Liver (tissue), 9 donors: ENCODE measurements around the gene MBP. TPM values are rescaled to one million over a fixed set of nuclear protein-coding genes. Genes with fewer than 3 reads are reported as not detected.

ENCODE experiments used
- DNase-seq: peaks from one replicate; pipeline ENCODE4 v3.0.0-alpha.2; 2017; ENCODE audit warnings: low spot score
- H3K27ac ChIP-seq, 2 donors: one replicate each; pipeline ENCODE4 v1.7.0; 2013; ENCODE audit warnings: inconsistent platforms in 2 of 2, low read length in 2 of 2, control low read depth in 1 of 2, low read depth in 1 of 2, mild to moderate bottlenecking in 1 of 2
- H3K27me3 ChIP-seq, 4 donors: one replicate each; pipeline versions ENCODE4 v1.6.1 to v1.7.0; 2013; ENCODE audit warnings: low read length in 3 of 4, inconsistent platforms in 1 of 4, mild to moderate bottlenecking in 1 of 4, moderate library complexity in 1 of 4; ENCODE audit not compliant: control insufficient read depth in 4 of 4, insufficient read depth in 4 of 4
- H3K36me3 ChIP-seq, 4 donors: one replicate each; pipeline versions ENCODE4 v1.6.1 to v1.7.0; 2013; ENCODE audit warnings: low read length in 3 of 4, mild to moderate bottlenecking in 3 of 4, low read depth in 1 of 4, moderate library complexity in 1 of 4; ENCODE audit not compliant: control insufficient read depth in 4 of 4, insufficient read depth in 3 of 4
- H3K4me1 ChIP-seq, 4 donors: one replicate each; pipeline versions ENCODE4 v1.6.1 to v1.7.0; 2013; ENCODE audit warnings: low read length in 3 of 4, mild to moderate bottlenecking in 3 of 4, moderate library complexity in 1 of 4; ENCODE audit not compliant: control insufficient read depth in 4 of 4, insufficient read depth in 4 of 4
- H3K4me3 ChIP-seq, 3 donors: one replicate each; pipeline versions ENCODE4 v1.6.1 to v1.7.0; 2013; ENCODE audit warnings: low read length in 3 of 3, control low read depth in 1 of 3, low read depth in 1 of 3, mild to moderate bottlenecking in 1 of 3
- H3K9ac ChIP-seq, 2 donors: one replicate each; pipeline ENCODE4 v1.7.0; 2013; ENCODE audit warnings: low read length in 2 of 2, mild to moderate bottlenecking in 2 of 2, moderate library complexity in 2 of 2, control low read depth in 1 of 2, low read depth in 1 of 2
- H3K9me3 ChIP-seq, 4 donors: one replicate each; pipeline versions ENCODE4 v1.6.1 to v1.7.0; 2013; ENCODE audit warnings: low read length in 3 of 4; ENCODE audit not compliant: control insufficient read depth in 4 of 4
- ATF3 ChIP-seq: IDR thresholded peaks from 2 replicates; pipeline ENCODE4 v1.6.1; 2016; ENCODE audit warnings: antibody characterized with exemption
- CTCF ChIP-seq: fragments of 150-350 bp; IDR thresholded peaks from 2 replicates; pipeline ENCODE4 v1.5.1; 2017; ENCODE audit warnings: improper control_type of control experiment, low read depth, low read length; ENCODE audit not compliant: missing input control
- EGR1 ChIP-seq, 2 donors: IDR thresholded peaks; 2 replicates each; pipeline ENCODE4 v1.6.1; 2016 to 2018; ENCODE audit warnings: antibody characterized with exemption in 2 of 2, low read depth in 2 of 2
- FOXA1 ChIP-seq: IDR thresholded peaks from 2 replicates; pipeline ENCODE4 v1.6.1; 2016; ENCODE audit warnings: antibody characterized with exemption
- GABPA ChIP-seq, 2 donors: IDR thresholded peaks in 1 of 2; conservative IDR thresholded peaks in 1 of 2; 2 replicates each; pipeline ENCODE4 v1.6.1; 2016; ENCODE audit warnings: antibody characterized with exemption in 2 of 2, mild to moderate bottlenecking in 1 of 2, moderate library complexity in 1 of 2
- HNF4G ChIP-seq: IDR thresholded peaks from 2 replicates; pipeline ENCODE4 v1.6.1; 2016; ENCODE audit warnings: antibody characterized with exemption
- JUND ChIP-seq, 2 donors: IDR thresholded peaks; 2 replicates each; pipeline ENCODE4 v1.6.1; 2016; ENCODE audit warnings: antibody characterized with exemption in 2 of 2
- MAX ChIP-seq: IDR thresholded peaks from 2 replicates; pipeline ENCODE4 v1.6.1; 2016; ENCODE audit warnings: antibody characterized with exemption
- RAD21 ChIP-seq, 2 donors: IDR thresholded peaks; 2 replicates each; pipeline ENCODE4 v1.6.1; 2016; ENCODE audit warnings: antibody characterized with exemption in 2 of 2, mild to moderate bottlenecking in 2 of 2
- REST ChIP-seq: IDR thresholded peaks from 2 replicates; pipeline ENCODE4 v1.6.1; 2016; ENCODE audit warnings: antibody characterized with exemption, mild to moderate bottlenecking
- RXRA ChIP-seq, 2 donors: IDR thresholded peaks; 2 replicates each; pipeline ENCODE4 v1.6.1; 2017 to 2018; ENCODE audit warnings: antibody characterized with exemption in 2 of 2, mild to moderate bottlenecking in 1 of 2
- TAF1 ChIP-seq: conservative IDR thresholded peaks from 2 replicates; pipeline ENCODE4 v1.6.1; 2016; ENCODE audit warnings: antibody characterized with exemption, mild to moderate bottlenecking
- YY1 ChIP-seq: IDR thresholded peaks from 2 replicates; pipeline ENCODE4 v1.6.1; 2016; ENCODE audit warnings: antibody characterized with exemption, mild to moderate bottlenecking
- WGBS: extraction: QIAGEN DNeasy Blood & Tissue Kit; methylation state at CpG from one replicate; pipeline ENCODE4 v1.1.7; 2013; 5-methylcytosine and 5-hydroxymethylcytosine counted together
- polyA plus RNA-seq, 2 donors: library from polyadenylated mRNA; stranded (reverse) in 1 of 2; unstranded in 1 of 2; fragments of 200-250 nt in 1 of 2; fragments of >200 nt in 1 of 2; fragmentation: Nextera tagmentation in 1 of 2; extraction: Ambion mirVana in 1 of 2; gene quantifications; one replicate each; pipeline versions ENCODE4 v1.2.1 to v1.2.3, GENCODE V29; 2013 to 2015
- total RNA-seq, 2 donors: library from RNA; depleted of rRNA; stranded (reverse); fragments of >200 nt; gene quantifications; one replicate each; pipeline ENCODE4 v1.2.3, GENCODE V29; 2014
- donor health status: healthy.
- donor health status: healthy.
- donor health status: healthy.
- donor health status: healthy.
- donor health status: healthy.

The MBP gene
- total and polyA plus RNA-seq, 4 donors = 9.7 to 23.3 (median 17.7) TPM

GRCh38 chr18:77139619-77140018 lies 7.0 kb upstream of the MBP start:
- Histone ChIP-seq H3K27ac (no peak overlapping the region), H3K27me3 (no peaks in the 10 kb centered on the region)
- 93% methylated on average over 5 of the region's 5 CpGs for WGBS

GRCh38 chr18:77138270-77138669 lies 5.7 kb upstream of the MBP start:
- peaks cover 5 to 24% (median 17%) of the 10 kb centered on the region in 4 donors for H3K4me1 ChIP-seq
- no peaks in the 10 kb centered on the region for H3K36me3 ChIP-seq
- no peaks in the 10 kb centered on the region for H3K27me3 ChIP-seq
- no peak for DNase-seq
- peaks cover 0 to under 1% (median 0%) of the 10 kb centered on the region in 4 donors for H3K9me3 ChIP-seq
- no peak overlapping the region for H3K9ac ChIP-seq
- H3K27ac ChIP-seq = no peak overlapping the region
- WGBS = 49% methylated on average over 10 of the region's 10 CpGs
- no peak overlapping the region for H3K4me3 ChIP-seq
- TF ChIP-seq MAX (no peak), HNF4G (peak; percentile 15), RAD21 (IDR thresholded peaks at IDR 0.05) (peak; percentile 13 to 37), RXRA (IDR thresholded peaks at IDR 0.05) (peak in 1 of 2 donors; percentile 37), REST (peak; percentile 24), YY1 (peak; percentile 21)

More at GRCh38 chr18:77139619-77140018, 7.0 kb upstream of the MBP start:
- Histone ChIP-seq H3K4me1 (peaks cover 7 to 33% (median 22%) of the 10 kb centered on the region in 4 donors), H3K36me3 (no peaks in the 10 kb centered on the region), H3K4me3 (no peak overlapping the region), H3K9me3 (peaks cover 0 to 2% (median 0%) of the 10 kb centered on the region in 4 donors), H3K9ac (no peak overlapping the region)
- TF ChIP-seq EGR1 (IDR thresholded peaks at IDR 0.05; ENCODE audit: low read depth in 2 of 2) (no peak), REST (no peak), MAX (no peak), RAD21 (IDR thresholded peaks at IDR 0.05) (no peak), JUND (IDR thresholded peaks at IDR 0.05) (no peak), TAF1 (no peak), CTCF (no peak), FOXA1 (no peak), YY1 (no peak), ATF3 (no peak), GABPA (IDR thresholded peaks at IDR 0.05 in 1 of 2, conservative IDR thresholded peaks at IDR 0.05 in 1 of 2) (no peak)
- no peak for DNase-seq
